ENCODE results near the gene METAP1D. TPM values are rescaled to one million over a fixed set of nuclear protein-coding genes. Genes with fewer than 3 reads are reported as not detected.

The METAP1D gene
- total and polyA plus RNA-seq, 2 donors (not counting 3 experiments of a cell fraction or from before 2014, with no cell fraction given): 4.2 to 8.1 TPM

DNA sequence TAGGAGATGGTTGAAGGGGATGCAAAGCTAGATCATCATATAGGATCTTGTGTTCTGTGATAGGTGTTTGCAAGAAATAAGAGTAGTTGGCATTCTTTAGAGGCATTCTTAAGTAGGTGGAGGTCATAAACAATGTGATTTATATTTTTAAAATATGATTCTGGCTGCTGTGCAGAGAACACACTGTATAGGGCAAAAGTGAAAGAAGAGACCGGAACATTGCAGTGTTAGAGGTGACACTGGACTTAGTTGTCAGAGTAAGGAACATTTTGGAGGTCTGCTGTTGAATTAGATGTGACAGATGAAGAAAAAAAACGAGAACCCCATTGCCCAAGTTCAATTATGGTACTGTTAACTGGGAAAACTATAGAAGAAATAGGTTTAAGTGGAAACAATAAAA is 39.8 kb upstream of the METAP1D start:
- no peak overlapping the region for H3K4me3 ChIP-seq (replicated peaks in 1 of 3; ENCODE audit: insufficient read depth in 1 of 3, low read depth in 1 of 3, low read length in 3 of 3)
- intact Hi-C loops (cut with micrococcal nuclease) (loop anchor here (5.0 kb wide), 1 partner anchor 92 kb away; no protein-coding TSS in a partner anchor), dilution Hi-C loops (cut with MboI; ENCODE audit: extremely low pct_ligation_motif_present, low sequenced_read_pairs) (no loop called here)
- no peak overlapping the region for H3K4me2 ChIP-seq (ENCODE audit: insufficient read depth, low read length)
- no peaks in the 10 kb centered on the region for H3K4me1 ChIP-seq (ENCODE audit: control insufficient read depth, extremely low read depth, insufficient read depth, low read length)
- BruUV-seq (replicated peaks): no TSS peak
- H2AFZ ChIP-seq (ENCODE audit: low read depth, low read length): no peak overlapping the region
- FAIRE-seq: no peak
- H4K20me1 ChIP-seq (replicated peaks; ENCODE audit: control insufficient read depth, extremely low read depth, insufficient read depth, low read length): no peaks in the 10 kb centered on the region
- no peaks in the 10 kb centered on the region for H3K36me3 ChIP-seq (ENCODE audit: control insufficient read depth in 2 of 2, extremely low read depth in 1 of 2, insufficient read depth in 2 of 2, low read length in 2 of 2)
- ChIA-PET CTCF (interaction anchor here (1.2 kb wide), 2 partner anchors 46 to 144 kb away, joined by 3 read pairs; no protein-coding TSS in a partner anchor), POLR2A (no interaction called here)
- no peaks in the 10 kb centered on the region for H3K27me3 ChIP-seq (ENCODE audit: control insufficient read depth in 2 of 2, insufficient read depth in 2 of 2, low read length in 2 of 2)
- no peaks in the 10 kb centered on the region for H3K9me1 ChIP-seq (replicated peaks; ENCODE audit: control insufficient read depth, extremely low read depth, insufficient read depth, low read length)
- TF ChIP-seq POLR2A (IDR thresholded peaks at IDR 0.05; ENCODE audit: low read depth, low read length): no peak
- TF ChIP-seq, protein P1, sequence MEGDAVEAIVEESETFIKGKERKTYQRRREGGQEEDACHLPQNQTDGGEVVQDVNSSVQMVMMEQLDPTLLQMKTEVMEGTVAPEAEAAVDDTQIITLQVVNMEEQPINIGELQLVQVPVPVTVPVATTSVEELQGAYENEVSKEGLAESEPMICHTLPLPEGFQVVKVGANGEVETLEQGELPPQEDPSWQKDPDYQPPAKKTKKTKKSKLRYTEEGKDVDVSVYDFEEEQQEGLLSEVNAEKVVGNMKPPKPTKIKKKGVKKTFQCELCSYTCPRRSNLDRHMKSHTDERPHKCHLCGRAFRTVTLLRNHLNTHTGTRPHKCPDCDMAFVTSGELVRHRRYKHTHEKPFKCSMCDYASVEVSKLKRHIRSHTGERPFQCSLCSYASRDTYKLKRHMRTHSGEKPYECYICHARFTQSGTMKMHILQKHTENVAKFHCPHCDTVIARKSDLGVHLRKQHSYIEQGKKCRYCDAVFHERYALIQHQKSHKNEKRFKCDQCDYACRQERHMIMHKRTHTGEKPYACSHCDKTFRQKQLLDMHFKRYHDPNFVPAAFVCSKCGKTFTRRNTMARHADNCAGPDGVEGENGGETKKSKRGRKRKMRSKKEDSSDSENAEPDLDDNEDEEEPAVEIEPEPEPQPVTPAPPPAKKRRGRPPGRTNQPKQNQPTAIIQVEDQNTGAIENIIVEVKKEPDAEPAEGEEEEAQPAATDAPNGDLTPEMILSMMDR (IDR thresholded peaks at IDR 0.05; ENCODE audit: extremely low read depth in 1 of 2, insufficient read depth in 1 of 2, low read depth in 1 of 2, low read length in 2 of 2): no peak
- TF ChIP-seq JUN (IDR thresholded peaks at IDR 0.05; ENCODE audit: borderline replicate concordance, insufficient read depth, insufficient read length, low read depth): no peak
- TF ChIP-seq POLR2AphosphoS5 (IDR thresholded peaks at IDR 0.05; ENCODE audit: insufficient read depth, low read depth, low read length): no peak
- no peak for TF ChIP-seq GATA2 (IDR thresholded peaks at IDR 0.05; ENCODE audit: insufficient read depth, insufficient read length, low read depth, low read length)
- no peak for TF ChIP-seq FOS (IDR thresholded peaks at IDR 0.05; ENCODE audit: borderline replicate concordance, insufficient read depth, low read length)
- TF ChIP-seq MAX (IDR thresholded peaks at IDR 0.05; ENCODE audit: insufficient read depth, insufficient read length): no peak
- TF ChIP-seq MYC (IDR thresholded peaks at IDR 0.05; ENCODE audit: low read depth, low read length): no peak
- TF ChIP-seq EZH2 (IDR thresholded peaks at IDR 0.05; ENCODE audit: borderline replicate concordance, low read depth, low read length, severe bottlenecking): no peak
- no peak overlapping the region for H3K9ac ChIP-seq (replicated peaks; ENCODE audit: extremely low read depth, insufficient read depth, low read length)
- H3K9me3 ChIP-seq (replicated peaks; ENCODE audit: control insufficient read depth, insufficient read depth, low read length): no peaks in the 10 kb centered on the region
- no peak for DNase-seq (ENCODE audit: low read depth, low spot score)
- peaks cover 1% of the 10 kb centered on the region for H3K79me2 ChIP-seq (ENCODE audit: control insufficient read depth, insufficient read depth, low read length)
- H3K27ac ChIP-seq (ENCODE audit: insufficient read depth, low read depth, low read length): no peak overlapping the region

Data from endothelial cell of umbilical vein (primary cell).